Neutrophil (primary cell): Measurements from ENCODE around the gene KCTD7.

Source experiments
- H3K27ac ChIP-seq: fragments of 200-600 bp; sonication (generic); 2 replicates; pipeline ENCODE4 v1.5.1; 2016; ENCODE audit warnings: mild to moderate bottlenecking, moderate library complexity
- H3K27me3 ChIP-seq: fragments of 200-600 bp; sonication (generic); 2 replicates; pipeline ENCODE4 v1.6.0; 2016; ENCODE audit warnings: mild to moderate bottlenecking
- H3K36me3 ChIP-seq: fragments of 200-600 bp; sonication (generic); 2 replicates; pipeline ENCODE4 v1.5.1; 2017
- H3K4me1 ChIP-seq, 2 experiments: fragments of 200-600 bp in 1 of 2; sonication (generic) in 1 of 2; 1 replicate in 1 of 2; 2 replicates in 1 of 2; pipeline versions ENCODE4 v1.5.1 to v1.6.1; 2013 to 2016; ENCODE audit warnings: low read depth in 1 of 2, low read length in 1 of 2, mild to moderate bottlenecking in 1 of 2, moderate library complexity in 1 of 2; ENCODE audit not compliant: control insufficient read depth in 1 of 2, insufficient read depth in 1 of 2
- H3K4me3 ChIP-seq, 2 experiments: fragments of 200-600 bp in 1 of 2; sonication (generic) in 1 of 2; 1 replicate in 1 of 2; 2 replicates in 1 of 2; pipeline ENCODE4 v1.5.1; 2013 to 2016; ENCODE audit warnings: low read depth in 1 of 2, low read length in 1 of 2, mild to moderate bottlenecking in 1 of 2, moderate library complexity in 1 of 2
- H3K9me3 ChIP-seq: fragments of 200-600 bp; sonication (generic); 2 replicates; pipeline ENCODE4 v1.5.1; 2016
- CTCF ChIP-seq: fragments of 200-600 bp; sonication (generic); IDR thresholded peaks from 2 replicates; pipeline ENCODE4 v1.5.1; 2016; ENCODE audit warnings: antibody characterized with exemption

KCTD7 gene

GRCh38 chr7:66666313-66666952, 37.8 kb downstream of the KCTD7 start:
- H3K9me3 ChIP-seq: no peaks in the 10 kb centered on the region
- no peak overlapping the region for H3K27ac ChIP-seq
- no peak for TF ChIP-seq CTCF
- H3K4me3 ChIP-seq: no peak overlapping the region
- no peaks in the 10 kb centered on the region for H3K4me1 ChIP-seq
- no peaks in the 10 kb centered on the region for H3K27me3 ChIP-seq
- no peaks in the 10 kb centered on the region for H3K36me3 ChIP-seq

GRCh38 chr7:66667023-66667728, 38.5 kb downstream of the KCTD7 start:
- H3K4me3 ChIP-seq: no peak overlapping the region
- no peaks in the 10 kb centered on the region for H3K36me3 ChIP-seq
- H3K9me3 ChIP-seq: no peaks in the 10 kb centered on the region
- H3K4me1 ChIP-seq: no peaks in the 10 kb centered on the region
- H3K27ac ChIP-seq: no peak overlapping the region
- H3K27me3 ChIP-seq: no peaks in the 10 kb centered on the region
- no peak for TF ChIP-seq CTCF

GRCh38 chr7:66668112-66668511, 39.4 kb downstream of the KCTD7 start:
- H3K9me3 ChIP-seq: no peaks in the 10 kb centered on the region
- H3K27me3 ChIP-seq: no peaks in the 10 kb centered on the region
- H3K36me3 ChIP-seq: no peaks in the 10 kb centered on the region
- no peak overlapping the region for H3K4me3 ChIP-seq
- no peak overlapping the region for H3K27ac ChIP-seq
- H3K4me1 ChIP-seq: no peaks in the 10 kb centered on the region
- no peak for TF ChIP-seq CTCF

- Histone ChIP-seq H3K36me3 (no peaks in the 10 kb centered on the region), H3K27ac (no peak overlapping the region)
- no peak for TF ChIP-seq CTCF
Observed at GRCh38 chr7:66668677-66669076, 40.0 kb downstream of the KCTD7 start.

GRCh38 chr7:66669088-66669487, 40.4 kb downstream of the KCTD7 start:
- Histone ChIP-seq H3K27me3 (no peaks in the 10 kb centered on the region), H3K4me1 (no peaks in the 10 kb centered on the region), H3K9me3 (no peaks in the 10 kb centered on the region), H3K36me3 (no peaks in the 10 kb centered on the region), H3K4me3 (no peak overlapping the region), H3K27ac (no peak overlapping the region)
- TF ChIP-seq CTCF: no peak

More at GRCh38 chr7:66668677-66669076, 40.0 kb downstream of the KCTD7 start:
- Histone ChIP-seq H3K4me1 (no peaks in the 10 kb centered on the region), H3K4me3 (no peak overlapping the region), H3K9me3 (no peaks in the 10 kb centered on the region), H3K27me3 (no peaks in the 10 kb centered on the region)
